ENCODE data around the gene MED13. TPM values are rescaled to one million over a fixed set of nuclear protein-coding genes. Genes with fewer than 3 reads are reported as not detected.

The MED13 gene
- polyA plus RNA-seq, 3 donors, result 2.1 to 32.0 (median 5.0) TPM

DNA sequence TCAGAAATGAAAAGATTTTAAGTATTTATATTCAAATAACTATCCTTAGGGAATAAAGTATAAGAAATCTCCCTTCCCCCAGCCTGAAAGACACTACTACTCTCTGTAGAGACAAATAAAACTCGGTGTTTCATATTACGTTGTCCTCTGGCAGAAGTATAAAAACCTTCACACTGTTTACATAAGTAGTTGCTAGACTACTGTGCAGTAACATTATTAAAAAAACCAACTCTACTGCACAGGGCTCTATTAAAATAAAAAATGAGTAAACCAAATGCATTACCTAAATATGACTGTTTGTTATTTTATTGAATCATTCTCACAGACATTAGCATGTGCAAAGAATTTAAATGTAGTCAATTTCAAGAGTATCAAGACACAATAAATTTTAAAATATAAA, 67.4 kb downstream of the MED13 start:
- H3K27me3 Mint-ChIP-seq (ENCODE audit: low read depth in 3 of 3), result no peaks in the 10 kb centered on the region
- no peak for DNase-seq
- Histone ChIP-seq H3K9me3 (replicated peaks in 1 of 2; ENCODE audit: control insufficient read depth in 1 of 2, insufficient read depth in 1 of 2, low read length in 2 of 2) (no peaks in the 10 kb centered on the region), H3K9ac (ENCODE audit: insufficient read depth, low read length, poor library complexity, severe bottlenecking) (no peak overlapping the region), H3K79me2 (ENCODE audit: insufficient read depth, low read length) (peaks cover 31% of the 10 kb centered on the region), H3K4me3 (replicated peaks in 1 of 3; ENCODE audit: low read depth in 2 of 3, low read length in 3 of 3) (no peak overlapping the region), H3K4me2 (replicated peaks; ENCODE audit: extremely low read depth, low read length, poor library complexity, severe bottlenecking) (no peak overlapping the region), H3K27me3 (ENCODE audit: control insufficient read depth in 2 of 2, insufficient read depth in 2 of 2, low read length in 2 of 2) (no peaks in the 10 kb centered on the region), H4K20me1 (ENCODE audit: insufficient read depth, low read length) (peaks cover 74% of the 10 kb centered on the region), H3K27ac (ENCODE audit: low read depth in 1 of 2, low read length in 2 of 2) (no peak overlapping the region), H3K36me3 (replicated peaks in 1 of 2; ENCODE audit: control insufficient read depth in 1 of 2, insufficient read depth in 2 of 2, low read length in 2 of 2) (peaks cover 40 to 90% of the 10 kb centered on the region in 2 donors), H2AFZ (ENCODE audit: insufficient read depth, low read depth, low read length, poor library complexity, severe bottlenecking) (no peak overlapping the region), H3K4me1 (ENCODE audit: control insufficient read depth in 1 of 2, insufficient read depth in 2 of 2, low read length in 2 of 2) (no peaks in the 10 kb centered on the region)
- intact Hi-C loops (cut with micrococcal nuclease), result no loop called here
- H3K27ac Mint-ChIP-seq, result no peak overlapping the region
- WGBS (ENCODE audit: insufficient coverage), result no CpG with 5 or more reads among the region's 2 CpGs
- H3K4me1 Mint-ChIP-seq, result no peaks in the 10 kb centered on the region
- TF ChIP-seq, protein P1, sequence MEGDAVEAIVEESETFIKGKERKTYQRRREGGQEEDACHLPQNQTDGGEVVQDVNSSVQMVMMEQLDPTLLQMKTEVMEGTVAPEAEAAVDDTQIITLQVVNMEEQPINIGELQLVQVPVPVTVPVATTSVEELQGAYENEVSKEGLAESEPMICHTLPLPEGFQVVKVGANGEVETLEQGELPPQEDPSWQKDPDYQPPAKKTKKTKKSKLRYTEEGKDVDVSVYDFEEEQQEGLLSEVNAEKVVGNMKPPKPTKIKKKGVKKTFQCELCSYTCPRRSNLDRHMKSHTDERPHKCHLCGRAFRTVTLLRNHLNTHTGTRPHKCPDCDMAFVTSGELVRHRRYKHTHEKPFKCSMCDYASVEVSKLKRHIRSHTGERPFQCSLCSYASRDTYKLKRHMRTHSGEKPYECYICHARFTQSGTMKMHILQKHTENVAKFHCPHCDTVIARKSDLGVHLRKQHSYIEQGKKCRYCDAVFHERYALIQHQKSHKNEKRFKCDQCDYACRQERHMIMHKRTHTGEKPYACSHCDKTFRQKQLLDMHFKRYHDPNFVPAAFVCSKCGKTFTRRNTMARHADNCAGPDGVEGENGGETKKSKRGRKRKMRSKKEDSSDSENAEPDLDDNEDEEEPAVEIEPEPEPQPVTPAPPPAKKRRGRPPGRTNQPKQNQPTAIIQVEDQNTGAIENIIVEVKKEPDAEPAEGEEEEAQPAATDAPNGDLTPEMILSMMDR (IDR thresholded peaks at IDR 0.05), result no peak
- no peaks in the 10 kb centered on the region for H3K9me3 Mint-ChIP-seq
- H3K36me3 Mint-ChIP-seq, result peaks cover 39 to 62% of the 10 kb centered on the region in 2 donors
- no peak overlapping the region for H3K4me3 Mint-ChIP-seq

DNA sequence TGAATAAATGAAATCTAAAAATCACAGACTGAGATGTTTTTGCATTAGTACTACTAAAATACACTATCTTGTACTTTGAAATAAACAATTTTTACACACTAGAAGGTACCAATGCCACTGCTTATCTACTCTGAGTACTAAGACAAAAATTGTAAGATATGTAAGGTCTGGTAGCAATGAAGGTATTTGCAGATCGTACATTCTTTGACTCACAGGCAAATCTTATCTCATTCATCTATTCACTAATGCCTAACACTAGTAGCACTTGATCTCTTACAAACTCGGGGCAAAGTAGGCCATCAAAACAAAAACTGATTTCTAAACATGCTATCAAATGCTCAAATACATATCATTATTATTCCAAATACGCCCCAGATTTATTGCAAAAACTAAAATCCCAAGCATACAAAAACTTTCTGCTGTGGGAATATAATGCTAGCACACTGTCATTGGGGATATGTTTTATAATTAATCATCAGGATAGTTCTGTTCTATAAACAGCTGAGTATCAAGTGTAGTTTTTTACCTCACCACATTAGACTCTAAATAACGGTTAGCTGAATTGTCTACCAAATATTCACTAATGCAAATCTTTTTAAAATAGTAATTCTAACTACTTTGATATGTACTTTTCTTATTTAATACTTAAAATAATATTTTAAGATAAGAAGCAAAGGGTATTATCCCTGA, 68.0 kb downstream of the MED13 start:
- H3K79me2 ChIP-seq (ENCODE audit: insufficient read depth, low read length), result peaks cover 27% of the 10 kb centered on the region
- H3K4me2 ChIP-seq (replicated peaks; ENCODE audit: extremely low read depth, low read length, poor library complexity, severe bottlenecking), result no peak overlapping the region
- Mint-ChIP-seq H3K27me3 (ENCODE audit: low read depth in 3 of 3) (no peaks in the 10 kb centered on the region), H3K4me3 (no peak overlapping the region), H3K4me1 (no peaks in the 10 kb centered on the region), H3K36me3 (peaks cover 43 to 62% of the 10 kb centered on the region in 2 donors), H3K27ac (no peak overlapping the region), H3K9me3 (no peaks in the 10 kb centered on the region)
- H3K9ac ChIP-seq (ENCODE audit: insufficient read depth, low read length, poor library complexity, severe bottlenecking), result no peak overlapping the region
- WGBS (ENCODE audit: insufficient coverage), result 100% methylated on average over 1 of the region's 4 CpGs
- DNase-seq, result no peak
- TF ChIP-seq, protein P1 (IDR thresholded peaks at IDR 0.05), result no peak
- intact Hi-C loops (cut with micrococcal nuclease), result no loop called here
- H4K20me1 ChIP-seq (ENCODE audit: insufficient read depth, low read length), result peaks cover 68% of the 10 kb centered on the region
- H2AFZ ChIP-seq (ENCODE audit: insufficient read depth, low read depth, low read length, poor library complexity, severe bottlenecking), result no peak overlapping the region
- peaks cover 44 to 90% of the 10 kb centered on the region in 2 donors for H3K36me3 ChIP-seq (replicated peaks in 1 of 2; ENCODE audit: control insufficient read depth in 1 of 2, insufficient read depth in 2 of 2, low read length in 2 of 2)
- H3K27me3 ChIP-seq (ENCODE audit: control insufficient read depth in 2 of 2, insufficient read depth in 2 of 2, low read length in 2 of 2), result no peaks in the 10 kb centered on the region
- H3K4me3 ChIP-seq (replicated peaks in 1 of 3; ENCODE audit: low read depth in 2 of 3, low read length in 3 of 3), result no peak overlapping the region
- H3K4me1 ChIP-seq (ENCODE audit: control insufficient read depth in 1 of 2, insufficient read depth in 2 of 2, low read length in 2 of 2), result no peaks in the 10 kb centered on the region
- no peaks in the 10 kb centered on the region for H3K9me3 ChIP-seq (replicated peaks in 1 of 2; ENCODE audit: control insufficient read depth in 1 of 2, insufficient read depth in 1 of 2, low read length in 2 of 2)
- H3K27ac ChIP-seq (ENCODE audit: low read depth in 1 of 2, low read length in 2 of 2), result no peak overlapping the region

Data from CD14-positive monocyte (primary cell).